NCI-H774 (cell line): ENCODE measurements around the gene UQCR10.

ENCODE experiments used
- DNase-seq: peaks from one replicate; lab custom pipeline; 2025; lab: John Stamatoyannopoulos, UW

UQCR10 gene

DNA sequence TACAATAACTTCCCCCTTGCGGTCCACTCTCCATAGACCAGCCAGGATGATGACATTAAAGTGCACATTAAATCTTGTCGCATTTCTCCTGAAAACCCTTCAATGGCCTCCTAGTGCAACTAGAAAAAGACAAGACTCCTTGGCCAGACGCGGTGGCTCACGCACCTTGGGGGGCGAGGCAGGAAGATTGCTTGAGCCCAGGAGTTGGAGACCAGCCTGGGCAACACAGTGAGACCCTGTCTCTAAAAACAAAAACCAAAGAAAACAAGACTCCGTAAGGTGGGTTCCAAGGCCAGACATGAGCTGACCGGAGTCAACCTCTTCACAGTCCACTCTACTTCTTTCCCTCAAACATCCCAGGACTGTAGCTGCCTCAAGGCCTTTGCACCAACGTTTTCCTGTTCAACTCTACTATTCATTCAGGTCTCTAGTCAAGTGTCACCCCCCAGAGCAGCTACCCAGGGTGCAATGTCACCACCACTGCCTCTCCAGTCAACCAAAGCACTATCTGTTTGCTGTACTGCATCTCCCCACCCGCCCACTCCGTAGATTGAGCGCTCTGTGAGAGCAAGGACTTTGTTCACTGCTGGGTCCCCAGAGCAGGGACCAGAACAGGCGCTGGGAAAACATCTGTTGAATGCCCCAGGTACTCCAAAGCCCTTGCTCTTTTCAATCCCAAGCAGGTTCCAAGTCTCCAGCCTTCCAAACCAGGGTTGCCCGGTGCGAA lies 1.1 kb upstream of the UQCR10 start:
- no peak for DNase-seq

DNA sequence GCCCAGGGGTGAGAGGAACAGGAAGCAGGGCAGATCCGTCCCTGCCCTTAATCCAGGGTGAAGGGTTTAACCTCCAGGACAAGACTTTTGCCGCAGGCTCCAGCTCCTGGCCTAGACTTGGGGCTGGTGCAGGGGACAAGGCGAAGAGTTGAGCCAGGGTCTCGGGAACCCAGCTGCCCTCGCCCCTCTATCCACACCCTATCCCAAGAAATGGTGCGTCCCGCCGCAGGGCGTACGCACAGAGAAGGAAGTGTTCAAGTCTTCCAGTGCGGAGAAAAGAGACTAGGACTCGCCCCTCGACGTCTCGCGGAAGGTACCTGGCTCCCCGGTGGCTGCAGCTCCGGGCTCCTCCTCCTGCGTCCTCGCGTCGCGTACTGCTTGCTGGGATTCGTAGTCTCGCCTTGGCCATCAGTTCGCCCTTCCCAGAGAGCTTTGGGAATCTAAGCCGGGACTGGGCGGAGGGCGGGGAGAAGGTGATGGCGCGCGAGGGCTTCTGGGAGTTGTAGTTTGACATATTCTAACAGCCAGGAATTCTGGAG lies 468 bp upstream of the UQCR10 start, which contains the start of gene ZMAT5:
Gene ZMAT5 (minus strand): TSS at position 376 of the 539 bp plus-strand sequence. CDS start 18,463 bp downstream, outside the sequence.
- DNase-seq = peak; percentile 79

DNA sequence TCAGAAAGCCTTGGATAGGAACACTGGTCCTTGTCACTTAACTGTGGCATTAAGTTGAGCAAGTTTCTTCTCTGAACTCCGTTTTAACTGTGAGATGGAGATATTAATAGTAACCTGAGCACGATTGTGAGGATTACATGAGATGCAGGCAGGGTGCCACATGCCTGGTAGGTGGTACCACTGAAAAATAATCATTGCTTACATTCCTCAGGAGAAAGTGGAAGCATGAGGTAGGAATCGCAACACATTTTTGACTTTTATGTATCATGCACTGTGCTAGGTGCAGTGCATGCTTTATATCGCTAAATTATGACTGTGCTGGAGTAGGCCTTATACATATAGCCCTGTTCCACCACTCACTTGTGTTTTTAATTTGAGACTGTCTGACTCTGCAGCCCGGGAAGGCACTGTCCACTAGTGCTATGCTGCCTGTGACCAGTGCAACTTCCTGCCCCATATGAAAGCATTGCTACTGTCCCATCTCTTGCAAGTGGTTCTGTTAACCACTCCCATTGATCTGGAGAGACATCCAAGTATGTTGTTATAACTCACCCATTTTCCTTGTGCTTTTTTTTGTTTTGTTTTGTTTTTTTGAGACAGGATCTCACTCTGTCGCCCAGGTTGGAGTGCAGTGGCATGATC lies 1.0 kb downstream of the UQCR10 start:
- DNase-seq = no peak

DNA sequence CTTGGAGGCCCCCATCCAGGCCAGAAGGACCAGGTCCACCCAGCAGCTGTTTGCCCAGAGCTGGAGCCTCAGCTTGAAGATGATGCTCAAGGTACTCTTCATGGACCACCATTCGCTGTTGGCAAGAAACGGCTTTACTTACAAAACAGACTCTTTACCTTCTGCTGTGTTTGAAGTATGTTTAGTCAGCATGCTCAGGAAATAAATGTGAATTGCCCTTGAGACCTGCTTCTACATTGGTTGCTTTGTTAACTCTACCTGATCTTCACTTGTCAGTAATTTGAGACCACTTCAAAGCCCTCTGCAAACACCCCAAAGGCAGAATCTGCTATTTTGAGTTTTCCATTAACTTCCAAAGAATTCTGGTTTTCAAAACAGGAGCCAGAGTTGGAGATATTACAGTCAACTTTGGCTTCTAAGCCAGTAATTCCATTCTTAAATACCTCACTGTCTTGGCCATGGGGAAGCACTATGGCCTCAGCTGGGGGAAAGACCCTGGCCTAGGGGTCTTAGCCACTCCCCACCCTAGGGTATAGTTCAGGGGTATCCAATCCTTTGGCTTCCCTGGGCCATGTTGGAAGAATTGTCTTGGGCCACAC lies 2.7 kb downstream of the UQCR10 start:
- DNase-seq = no peak

DNA sequence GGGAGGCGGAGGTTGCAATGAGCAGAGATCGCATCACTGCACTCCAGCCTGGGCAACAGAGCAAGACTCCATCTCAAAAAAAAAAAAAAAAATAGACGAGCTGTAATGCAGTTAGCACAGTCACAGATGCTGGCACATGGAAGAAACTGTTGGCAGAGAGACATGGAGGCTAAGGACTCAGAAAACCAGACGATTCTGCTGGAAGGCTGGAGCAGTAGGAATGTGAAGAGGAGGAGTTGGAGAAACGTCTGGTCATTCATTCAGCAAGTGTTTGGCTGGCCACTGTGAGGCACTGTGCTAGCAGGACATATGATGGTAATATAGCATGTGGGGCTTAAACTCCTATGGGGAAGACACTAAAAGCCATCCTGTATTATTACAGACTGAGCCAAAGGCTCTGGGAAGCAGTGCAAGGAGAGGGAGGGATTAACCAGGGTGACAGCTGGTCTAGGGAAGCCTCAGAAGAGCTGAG lies 5.0 kb downstream of the UQCR10 start:
- no peak for DNase-seq

DNA sequence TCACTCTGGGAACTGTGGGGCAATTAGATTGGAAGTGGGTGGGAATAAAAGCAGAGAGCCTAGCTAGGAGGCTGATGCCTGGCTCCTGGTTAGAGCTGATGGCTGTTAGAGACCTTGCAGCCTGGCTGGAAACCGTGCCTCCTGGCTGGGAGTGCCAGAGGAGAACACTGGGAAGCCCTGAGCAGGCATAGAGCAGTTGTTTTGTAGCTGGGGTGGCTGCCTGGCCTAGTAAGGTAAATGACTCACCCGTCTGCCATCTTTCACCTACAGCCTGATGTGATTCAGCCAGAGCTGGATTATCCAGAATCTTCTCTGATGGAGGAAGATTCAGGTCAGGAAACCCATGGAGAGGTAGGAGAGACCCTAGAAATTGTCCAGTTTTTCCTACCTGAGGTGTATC lies 6.1 kb downstream of the UQCR10 start:
- DNase-seq = no peak

DNA sequence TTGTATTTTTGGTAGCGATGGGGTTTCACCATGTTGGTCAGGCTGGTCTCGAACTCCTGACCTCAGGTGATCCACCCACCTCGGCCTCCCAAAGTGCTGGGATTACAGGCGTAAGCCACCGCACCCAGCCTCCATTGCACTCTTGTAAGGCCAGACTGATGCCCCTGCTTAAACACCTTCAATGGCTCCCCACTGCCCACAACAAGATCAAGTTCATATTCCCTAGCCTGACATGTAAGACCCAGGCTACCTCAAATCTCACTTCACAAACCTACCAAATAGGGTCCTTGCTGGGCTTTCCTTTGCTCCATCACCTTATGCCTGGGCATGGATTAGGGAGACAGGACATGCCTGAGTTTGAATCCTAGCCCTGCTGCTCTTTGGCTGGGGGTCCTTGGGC lies 13.1 kb downstream of the UQCR10 start:
- DNase-seq = no peak

DNA sequence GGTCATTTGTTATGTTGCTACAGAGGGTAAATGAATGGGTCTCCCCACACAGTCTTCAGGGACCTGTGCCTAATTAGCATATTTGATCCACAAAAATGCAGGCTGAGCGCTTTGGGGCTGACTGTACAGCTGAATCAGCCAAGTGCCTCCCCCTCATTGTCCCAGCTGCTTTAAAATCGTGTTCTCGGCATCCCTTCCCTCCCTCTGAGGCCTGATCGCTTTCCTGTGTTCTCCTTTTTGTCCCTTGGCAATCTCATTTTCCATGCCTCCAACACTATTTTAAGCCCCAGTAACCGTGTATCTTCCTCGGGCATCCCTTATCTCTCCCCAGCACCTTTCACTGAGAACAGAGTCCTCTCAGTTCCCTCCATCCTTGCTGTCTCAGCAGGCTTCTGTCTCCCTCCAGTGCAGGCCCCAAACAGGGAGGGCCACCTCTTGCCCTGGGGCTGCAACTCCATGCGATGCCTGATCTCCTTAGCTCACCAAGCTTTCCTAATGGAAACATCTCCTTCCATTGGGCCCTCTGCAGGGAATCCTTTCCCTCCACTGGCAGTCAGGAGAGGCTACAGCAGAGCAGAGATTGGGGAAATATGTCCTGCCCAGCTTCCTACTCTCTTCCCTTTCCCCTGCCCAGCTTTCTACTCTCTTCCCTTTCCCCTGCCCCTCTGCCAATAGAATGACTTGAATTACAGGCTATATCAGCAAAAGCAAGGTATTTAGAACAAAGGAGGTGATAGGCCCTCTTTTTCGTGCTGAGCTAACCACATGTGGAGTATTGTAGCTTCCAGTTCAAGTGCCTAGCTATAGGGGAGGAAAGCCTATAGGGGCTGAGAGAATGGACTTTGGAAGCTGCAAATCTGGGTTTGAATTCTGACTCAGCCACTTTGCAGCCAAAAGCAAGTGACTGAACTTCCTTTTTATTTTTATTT lies 13.8 kb downstream of the UQCR10 start:
- DNase-seq = no peak

DNA sequence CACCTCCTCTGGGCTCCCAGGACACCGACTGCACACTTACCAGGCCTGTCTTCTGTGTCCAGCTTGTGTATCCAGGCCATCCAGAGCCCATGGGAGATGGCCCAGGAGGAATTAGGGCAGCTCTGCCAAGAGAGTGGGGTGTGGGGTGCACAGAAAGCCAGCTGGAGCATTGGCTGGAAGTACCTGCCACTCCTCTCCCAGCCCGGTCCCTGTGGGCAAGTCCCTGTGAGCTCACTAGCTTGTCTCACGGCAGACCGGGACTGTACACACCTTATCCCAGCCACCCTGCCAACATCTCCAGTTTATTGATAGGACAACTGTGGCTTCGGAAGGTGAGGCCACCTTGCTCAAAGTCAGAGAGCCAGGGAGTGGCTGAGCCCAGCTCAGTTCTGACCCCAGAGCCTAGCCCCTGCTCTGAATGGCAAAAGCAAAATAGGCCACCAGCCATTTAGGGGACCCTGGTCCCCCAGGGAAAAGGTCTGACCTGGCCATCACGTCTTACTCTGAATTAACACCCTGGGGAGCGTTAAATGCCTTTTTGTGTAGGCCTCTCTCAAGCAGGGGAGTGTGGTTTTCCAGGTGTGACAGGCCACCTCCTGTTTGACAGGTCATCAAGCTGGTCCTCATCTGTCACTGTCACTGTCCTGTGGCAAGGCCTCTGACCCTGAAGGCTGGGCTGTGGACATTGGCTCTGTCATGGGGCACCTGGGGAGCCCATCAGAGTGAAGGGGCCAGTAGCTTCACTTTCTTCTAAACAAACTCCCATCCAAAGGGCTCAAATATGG lies 15.1 kb downstream of the UQCR10 start:
- DNase-seq = no peak

DNA sequence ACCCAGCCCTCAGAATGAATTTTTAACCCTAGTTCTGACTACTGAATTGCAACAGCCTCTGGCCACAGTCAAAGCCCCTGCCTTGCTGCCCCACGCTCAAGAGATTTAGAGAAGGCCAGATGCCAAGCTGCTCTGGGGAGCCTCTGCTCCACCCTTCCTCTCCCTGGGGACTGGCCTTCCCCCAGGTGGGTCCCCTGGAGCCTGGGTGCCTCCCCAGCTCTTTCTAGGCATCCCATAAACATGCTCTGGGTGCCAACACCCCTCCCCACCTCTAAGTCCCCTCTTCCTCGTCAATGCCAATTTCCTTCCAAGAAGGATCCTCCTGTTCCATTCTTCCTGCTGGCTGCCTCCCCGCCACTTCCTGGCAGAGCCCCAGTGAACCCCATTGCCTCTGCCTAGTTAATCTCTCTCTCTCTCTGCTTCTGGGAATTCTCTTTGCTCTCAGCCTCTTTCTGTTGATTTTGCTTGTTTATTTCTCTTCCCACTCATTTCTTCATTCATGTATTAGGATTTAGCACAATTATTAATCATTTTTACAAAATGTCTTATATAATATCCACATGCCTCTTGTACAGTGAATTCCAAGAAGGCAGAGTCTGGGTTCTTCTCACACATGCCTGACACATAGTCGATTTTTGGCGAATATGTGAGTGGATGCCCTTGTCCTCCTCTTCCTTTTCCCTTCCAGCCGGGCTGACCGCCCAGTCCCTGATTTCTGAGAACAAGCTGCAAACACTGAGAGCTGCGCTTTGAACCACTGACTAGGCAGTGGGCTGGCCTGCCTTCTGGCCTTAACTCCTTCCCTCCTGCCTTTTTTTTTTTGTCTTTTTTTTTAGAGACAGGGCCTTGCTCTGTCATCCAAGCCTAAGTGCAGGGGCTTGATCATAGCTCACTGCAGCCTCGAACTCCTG lies 17.5 kb downstream of the UQCR10 start:
- DNase-seq = no peak

DNA sequence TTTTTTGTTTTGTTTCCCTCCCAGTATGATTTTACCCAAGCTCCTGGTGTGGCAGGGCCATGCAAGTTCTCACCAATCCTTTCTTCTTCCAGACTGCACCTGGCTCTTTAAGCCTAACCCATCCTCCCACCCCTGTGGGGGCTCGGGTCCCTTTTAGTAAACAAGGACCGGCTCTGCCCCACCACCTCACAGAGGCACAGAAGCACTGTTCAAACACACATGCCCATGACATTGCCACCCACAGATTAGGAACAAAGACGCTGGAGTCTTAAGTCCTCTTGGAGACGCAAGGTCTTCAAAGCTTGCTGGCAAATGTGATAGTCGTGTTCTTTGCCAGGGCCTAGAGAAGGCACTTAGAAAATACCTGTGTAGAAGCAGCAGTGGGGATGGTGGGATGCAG lies 18.9 kb downstream of the UQCR10 start:
- no peak for DNase-seq

DNA sequence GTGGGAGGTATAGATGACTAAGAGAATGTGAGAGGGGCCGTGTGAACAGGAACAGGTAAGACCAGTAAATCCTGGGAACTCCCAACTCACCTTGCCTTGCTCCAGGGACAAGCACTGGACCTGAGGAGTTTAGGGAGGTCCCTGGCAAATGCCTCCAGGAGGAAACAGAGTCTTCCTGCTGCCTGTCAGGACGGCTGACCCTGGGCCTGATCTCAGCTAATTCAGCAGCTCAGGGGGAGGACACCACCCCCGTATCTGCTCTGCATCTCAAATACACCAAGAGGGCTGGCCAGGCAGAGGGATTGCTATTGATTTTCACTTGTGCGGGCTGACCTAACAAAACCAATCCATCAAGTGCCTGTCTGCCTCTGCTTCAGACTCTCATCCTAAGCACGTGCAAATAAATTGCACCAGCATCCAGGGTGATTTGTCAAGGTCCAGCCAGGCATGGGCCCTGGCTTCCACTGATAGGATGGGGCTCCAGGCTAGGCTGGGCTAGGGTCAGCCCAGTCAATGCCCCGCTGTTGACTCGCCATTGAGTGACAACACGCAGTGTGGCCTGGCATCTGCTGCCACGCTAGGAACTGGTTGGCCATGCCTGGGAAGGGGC lies 20.3 kb downstream of the UQCR10 start:
- no peak for DNase-seq

DNA sequence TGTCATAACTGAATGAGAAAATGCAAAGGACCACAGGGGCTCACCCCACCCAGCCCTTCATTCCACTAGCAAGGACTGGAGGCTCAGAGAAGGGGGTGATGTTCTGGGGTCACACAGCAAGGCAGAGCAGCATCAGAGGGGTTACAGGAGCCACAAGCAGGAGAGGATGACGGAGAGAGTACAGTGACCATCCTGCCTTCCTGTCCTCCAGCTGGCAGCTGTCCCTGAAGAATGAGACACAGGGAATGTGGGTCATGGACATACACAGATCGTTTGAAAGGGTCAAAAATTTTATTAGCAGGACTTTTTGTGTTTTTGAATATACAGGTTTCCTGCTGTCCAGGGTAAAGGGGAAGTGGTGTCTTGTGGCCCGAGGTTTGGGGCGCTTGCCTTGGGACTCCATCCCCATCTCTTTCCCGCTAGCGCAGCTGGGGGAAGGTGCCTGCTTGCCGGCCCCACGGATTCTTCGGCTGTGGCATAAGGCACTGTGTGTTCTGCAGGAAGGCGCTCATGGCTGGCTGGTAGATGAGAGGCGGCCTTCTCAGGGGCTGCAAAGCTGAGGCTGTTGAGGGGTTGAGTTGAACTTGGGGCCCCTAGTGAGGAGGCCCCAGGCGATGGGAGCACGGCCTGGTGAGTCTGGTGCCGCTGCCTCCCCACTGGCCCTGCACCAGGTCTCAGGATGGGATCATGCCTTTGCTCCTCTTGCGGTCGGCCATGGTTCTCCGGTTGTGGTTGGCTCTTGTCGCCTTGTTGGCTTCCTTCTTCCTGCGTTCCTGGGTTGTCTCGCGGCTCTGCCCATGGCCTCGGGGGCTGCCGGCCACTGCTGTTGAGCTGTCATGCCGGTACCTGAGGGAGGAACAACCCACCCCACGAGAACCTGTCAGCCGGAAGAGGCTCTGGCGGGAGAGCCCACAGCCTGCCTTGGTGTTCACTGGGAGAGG lies 21.4 kb downstream of the UQCR10 start:
- DNase-seq = no peak

DNA sequence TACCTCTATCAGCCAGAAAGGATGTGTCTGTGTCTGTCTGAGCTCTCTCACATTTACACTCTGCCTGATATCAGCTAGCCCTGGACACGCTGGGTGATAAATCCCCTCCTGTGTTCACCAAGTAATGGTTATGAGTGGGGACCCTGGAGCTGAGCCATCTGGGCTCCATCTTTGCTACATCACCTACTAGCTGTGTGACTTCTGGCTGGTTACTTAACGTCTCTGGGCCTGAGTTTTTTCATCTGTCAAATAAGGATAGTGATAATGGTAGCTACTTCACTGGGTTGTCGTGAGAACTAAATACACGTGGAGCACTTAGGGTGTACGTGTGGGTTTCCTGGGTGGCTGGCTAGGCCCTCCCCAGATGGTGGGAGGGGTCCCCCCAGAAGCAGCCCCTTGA lies 22.9 kb downstream of the UQCR10 start:
- DNase-seq = no peak

DNA sequence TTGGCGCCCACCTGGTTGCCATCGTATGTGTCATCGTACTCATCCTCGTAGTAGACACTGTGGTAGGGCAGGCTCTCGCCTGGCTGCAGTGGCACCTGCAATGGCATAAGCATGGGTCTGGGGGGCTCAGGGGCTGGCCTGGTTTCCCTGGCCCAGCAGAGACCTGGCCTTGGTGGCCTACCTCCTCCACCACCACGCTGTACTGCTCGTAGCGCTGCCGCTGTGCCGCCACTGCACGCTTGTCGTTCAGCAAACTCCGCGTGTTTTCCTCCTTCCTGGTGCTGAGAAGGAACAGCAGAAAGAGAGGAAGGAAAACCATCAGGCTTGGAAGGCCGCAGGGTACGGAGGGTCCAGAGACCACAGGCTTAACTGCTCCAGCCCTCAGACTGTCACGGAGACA lies 26.2 kb downstream of the UQCR10 start:
- no peak for DNase-seq

DNA sequence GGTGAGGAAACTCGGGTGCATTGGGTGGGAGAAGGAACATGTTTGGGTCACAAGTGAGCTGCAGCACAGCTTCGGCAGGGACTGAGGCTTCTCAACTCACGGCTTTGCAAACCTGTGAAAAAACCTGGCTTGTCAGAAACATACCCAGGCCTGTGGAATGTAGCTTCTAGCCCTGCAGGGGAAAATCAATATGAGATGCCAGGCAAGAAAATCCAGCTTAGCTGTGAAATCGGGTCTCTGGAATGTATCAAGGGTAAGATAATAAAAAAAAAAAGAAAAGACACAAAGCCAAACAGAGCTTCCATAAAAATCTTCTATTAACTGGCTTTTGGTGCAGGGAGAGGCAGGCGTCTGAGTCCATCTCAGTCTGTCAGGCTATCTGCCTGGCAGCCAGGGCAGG lies 28.5 kb downstream of the UQCR10 start:
- no peak for DNase-seq

DNA sequence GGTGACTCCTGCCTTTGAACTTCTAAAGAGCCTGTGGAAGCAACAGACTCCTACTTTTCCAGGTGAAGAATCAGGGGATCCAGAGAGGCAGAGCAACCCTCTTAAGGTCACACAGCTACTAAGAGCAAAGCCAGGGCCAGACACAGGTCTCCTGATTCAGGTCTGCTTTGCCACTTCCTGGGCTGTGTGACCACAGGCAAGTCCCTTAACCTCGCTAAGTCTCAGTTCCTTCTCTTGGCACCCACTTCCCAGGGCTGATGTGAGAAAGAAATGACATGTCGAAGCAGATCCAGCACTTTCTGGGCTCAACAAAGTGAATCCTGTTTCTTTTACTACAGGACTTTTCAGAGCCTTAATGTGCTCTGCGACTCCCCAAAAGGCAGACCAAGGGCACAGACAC lies 30.2 kb downstream of the UQCR10 start:
- no peak for DNase-seq

DNA sequence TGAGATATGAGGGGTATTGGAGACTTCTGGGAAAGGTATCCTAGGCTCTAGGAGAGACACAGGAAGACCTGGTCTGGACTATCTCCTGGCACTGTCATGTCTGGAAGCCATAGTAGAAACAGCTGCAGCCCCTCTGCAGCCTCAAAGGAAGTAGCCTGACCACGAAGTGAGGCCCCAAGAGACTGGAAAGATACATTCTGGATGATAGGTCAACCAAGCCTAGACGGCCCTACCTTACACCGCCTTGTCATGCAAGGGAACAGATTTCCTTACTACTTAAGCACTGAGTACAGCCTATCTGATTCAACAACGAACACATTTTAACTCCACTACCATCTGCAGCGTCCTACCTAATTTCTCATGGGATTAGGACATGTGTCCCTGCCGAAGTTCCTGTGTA lies 31.1 kb downstream of the UQCR10 start:
- DNase-seq = no peak
